Measurements from ENCODE around the gene GOLGB1. TPM values are rescaled to one million over a fixed set of nuclear protein-coding genes. Genes with fewer than 3 reads are reported as not detected.
"Not testable (repeated sequence)": the region's sequence is repeated elsewhere in the genome, so short reads cannot be mapped to it uniquely, and the experiment has no call there.

GOLGB1 gene
- total RNA-seq, 1 donor from 2014 or later = 33.2 TPM

- H3K27ac Mint-ChIP-seq (ENCODE audit: unreplicated experiment) = no peak overlapping the region
- H3K4me3 Mint-ChIP-seq = no peak overlapping the region
- H3K4me1 Mint-ChIP-seq = no peaks in the 10 kb centered on the region
- no peaks in the 10 kb centered on the region for H3K9me3 Mint-ChIP-seq
- no peak for TF ChIP-seq CTCF (conservative IDR thresholded peaks at IDR 0.05)
- peaks cover 27% of the 10 kb centered on the region for H3K36me3 Mint-ChIP-seq (ENCODE audit: low read depth)
- no peak for DNase-seq (ENCODE audit: low read depth, low spot score)
- H3K27me3 Mint-ChIP-seq (ENCODE audit: low read depth) = no peaks in the 10 kb centered on the region
Observed at GRCh38 chr3:121696186-121696585, 53.4 kb downstream of the GOLGB1 start.

DNA sequence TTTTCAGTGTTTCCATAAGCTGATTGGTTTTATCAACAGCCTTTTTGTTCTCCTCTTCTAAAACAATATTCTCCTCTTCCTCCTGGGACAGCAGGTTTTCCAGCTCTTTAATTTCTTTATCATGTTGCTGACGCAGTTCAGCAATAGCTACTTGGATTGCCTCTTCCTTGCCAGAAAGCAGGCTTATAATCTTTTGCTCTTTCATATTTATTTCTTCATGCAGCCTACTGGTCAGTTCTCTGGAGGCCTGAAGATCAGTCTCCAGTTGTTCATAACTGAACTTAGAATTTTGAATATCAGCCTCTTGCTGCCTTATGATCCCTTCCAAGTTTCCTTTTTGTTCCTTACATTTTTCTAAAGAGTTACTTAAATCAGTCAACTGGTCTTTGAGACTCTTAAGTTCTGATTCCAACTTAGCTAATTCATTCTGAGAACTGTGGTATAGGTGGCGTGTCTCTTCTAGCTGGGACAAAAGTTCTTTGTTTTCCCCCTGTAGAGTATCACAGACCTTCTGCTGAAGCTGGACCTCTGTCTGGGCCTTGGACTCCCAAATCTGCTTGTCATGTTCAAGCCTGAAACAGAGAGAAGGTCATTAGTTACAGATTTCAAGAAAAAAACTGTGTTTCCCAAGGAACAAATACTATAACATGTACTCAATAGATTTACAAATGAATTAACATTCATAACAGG is 57.4 kb downstream of the GOLGB1 start:
- no peak for TF ChIP-seq CTCF (conservative IDR thresholded peaks at IDR 0.05)
- DNase-seq (ENCODE audit: low read depth, low spot score) = no peak
- Mint-ChIP-seq H3K27me3 (ENCODE audit: low read depth) (no peaks in the 10 kb centered on the region), H3K4me1 (no peaks in the 10 kb centered on the region), H3K27ac (ENCODE audit: unreplicated experiment) (no peak overlapping the region), H3K36me3 (ENCODE audit: low read depth) (peaks cover 29% of the 10 kb centered on the region), H3K9me3 (no peaks in the 10 kb centered on the region), H3K4me3 (no peak overlapping the region)

DNA sequence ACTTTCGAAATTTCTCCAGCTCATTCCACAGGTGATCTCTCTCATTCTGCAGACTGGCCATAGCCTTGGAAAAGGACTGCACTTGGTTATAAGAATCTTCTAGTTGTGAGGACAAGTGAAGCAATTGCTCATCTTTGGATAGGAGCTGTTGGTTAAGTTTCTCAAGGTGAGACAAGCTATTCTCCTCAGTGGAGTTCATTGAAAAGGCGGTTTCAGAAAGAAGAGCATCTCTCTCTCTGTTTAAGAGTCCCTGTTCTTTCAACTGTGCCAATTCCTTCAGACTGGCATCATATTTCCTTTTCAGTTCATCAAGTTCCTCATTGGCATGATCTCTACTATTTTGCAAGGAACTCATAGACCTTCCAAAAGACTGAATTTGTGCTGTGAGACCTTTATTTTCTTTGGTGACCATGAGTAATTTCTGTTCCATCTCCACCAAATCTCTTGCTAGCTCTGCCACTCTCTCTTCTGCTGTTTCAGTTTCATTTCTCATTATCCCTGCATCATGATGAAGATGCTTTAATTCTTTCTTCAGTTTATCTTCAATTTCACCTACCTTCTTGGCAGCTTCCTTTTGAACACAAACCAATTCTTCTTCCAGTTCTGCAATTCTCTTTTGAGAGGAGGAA is 58.6 kb downstream of the GOLGB1 start:
- Mint-ChIP-seq H3K36me3 (ENCODE audit: low read depth) (peaks cover 25% of the 10 kb centered on the region), H3K4me3 (no peak overlapping the region), H3K27me3 (ENCODE audit: low read depth) (no peaks in the 10 kb centered on the region), H3K4me1 (no peaks in the 10 kb centered on the region), H3K27ac (ENCODE audit: unreplicated experiment) (no peak overlapping the region), H3K9me3 (no peaks in the 10 kb centered on the region)
- no peak for TF ChIP-seq CTCF (conservative IDR thresholded peaks at IDR 0.05)
- no peak for DNase-seq (ENCODE audit: low read depth, low spot score)

- H3K9me3 Mint-ChIP-seq; H3K27me3 Mint-ChIP-seq (ENCODE audit: low read depth); H3K27ac Mint-ChIP-seq (ENCODE audit: unreplicated experiment); H3K4me3 Mint-ChIP-seq; H3K4me1 Mint-ChIP-seq; DNase-seq (ENCODE audit: low read depth, low spot score): not testable (repeated sequence)
- peaks cover 36% of the 10 kb centered on the region for H3K36me3 Mint-ChIP-seq (ENCODE audit: low read depth)
Observed at GRCh38 chr3:121688747-121689146, 60.8 kb downstream of the GOLGB1 start.

GRCh38 chr3:121681792-121682191 is 67.7 kb downstream of the GOLGB1 start:
- no peak for DNase-seq (ENCODE audit: low read depth, low spot score)
- H3K36me3 Mint-ChIP-seq (ENCODE audit: low read depth) = peaks cover 30% of the 10 kb centered on the region

More at GRCh38 chr3:121681792-121682191, 67.7 kb downstream of the GOLGB1 start:
- Mint-ChIP-seq H3K4me3 (no peak overlapping the region), H3K27me3 (ENCODE audit: low read depth) (no peaks in the 10 kb centered on the region), H3K4me1 (no peaks in the 10 kb centered on the region), H3K9me3 (peaks cover 10% of the 10 kb centered on the region), H3K27ac (ENCODE audit: unreplicated experiment) (no peak overlapping the region)
- TF ChIP-seq CTCF (conservative IDR thresholded peaks at IDR 0.05) = no peak

All from neural crest cell (in vitro differentiated cells).